DMS114 treated with DMSO at 0.1 percent for 48 hours (cell line): Measurements from ENCODE around the gene KDM4C.

Experiments
- DNase-seq: peaks from one replicate; lab custom pipeline; 2025; ENCODE audit not compliant: unreplicated experiment; lab: John Stamatoyannopoulos, UW

KDM4C gene

GRCh38 chr9:7195526-7195925 lies 437.8 kb downstream of the KDM4C start:
- no peak for DNase-seq

GRCh38 chr9:7196467-7196866 lies 438.7 kb downstream of the KDM4C start:
- no peak for DNase-seq

- DNase-seq = no peak
Measured at GRCh38 chr9:7201196-7201595, 443.4 kb downstream of the KDM4C start.

GRCh38 chr9:7205806-7206205 lies 448.0 kb downstream of the KDM4C start:
- DNase-seq = no peak

GRCh38 chr9:7206221-7206758 lies 448.5 kb downstream of the KDM4C start:
- DNase-seq = no peak

- DNase-seq = no peak
Measured at GRCh38 chr9:7209016-7209715, 451.4 kb downstream of the KDM4C start.

- no peak for DNase-seq
Measured at GRCh38 chr9:7209990-7210389, 452.2 kb downstream of the KDM4C start.

- DNase-seq = no peak
Measured at GRCh38 chr9:7210854-7211637, 453.3 kb downstream of the KDM4C start.

- no peak for DNase-seq
Measured at GRCh38 chr9:7211657-7212056, 453.9 kb downstream of the KDM4C start.

- no peak for DNase-seq
Measured at GRCh38 chr9:7212101-7212500, 454.3 kb downstream of the KDM4C start.

- DNase-seq = no peak
Measured at GRCh38 chr9:7216004-7216841, 458.4 kb downstream of the KDM4C start.

- DNase-seq = no peak
Measured at GRCh38 chr9:7223981-7224380, 466.2 kb downstream of the KDM4C start.
